T-helper 9 cell (primary cell): ENCODE measurements around the gene CNOT2.
"Not testable (repeated sequence)": the region's sequence is repeated elsewhere in the genome, so short reads cannot be mapped to it uniquely, and the experiment has no call there.

Experiments
- DNase-seq: peaks from one replicate; pipeline ENCODE4 v3.0.0-alpha.2; 2020

The CNOT2 gene

DNA sequence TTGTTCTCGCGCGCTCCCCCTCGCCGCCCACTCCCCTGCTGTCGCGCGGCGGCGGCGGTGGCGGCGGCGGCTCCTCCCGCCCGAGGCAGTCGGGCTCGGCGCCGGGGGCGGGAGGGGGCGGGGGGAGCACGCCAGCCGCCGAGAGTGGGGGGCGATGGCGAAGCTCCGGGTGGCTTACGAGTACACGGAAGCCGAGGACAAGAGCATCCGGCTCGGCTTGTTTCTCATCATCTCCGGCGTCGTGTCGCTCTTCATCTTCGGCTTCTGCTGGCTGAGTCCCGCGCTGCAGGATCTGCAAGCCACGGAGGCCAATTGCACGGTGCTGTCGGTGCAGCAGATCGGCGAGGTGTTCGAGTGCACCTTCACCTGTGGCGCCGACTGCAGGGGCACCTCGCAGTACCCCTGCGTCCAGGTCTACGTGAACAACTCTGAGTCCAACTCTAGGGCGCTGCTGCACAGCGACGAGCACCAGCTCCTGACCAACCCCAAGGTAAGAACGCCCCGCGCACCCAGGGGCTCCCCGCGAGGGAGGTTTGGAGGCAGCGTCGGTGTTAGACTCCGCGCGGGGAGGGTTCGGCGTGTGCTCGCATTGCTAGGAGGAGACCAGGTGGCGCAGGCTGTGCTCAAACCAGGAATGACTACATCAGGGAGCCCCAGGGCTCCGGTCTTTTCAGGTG, 123.5 kb downstream of the CNOT2 start:
- DNase-seq, result peak; percentile 48

DNA sequence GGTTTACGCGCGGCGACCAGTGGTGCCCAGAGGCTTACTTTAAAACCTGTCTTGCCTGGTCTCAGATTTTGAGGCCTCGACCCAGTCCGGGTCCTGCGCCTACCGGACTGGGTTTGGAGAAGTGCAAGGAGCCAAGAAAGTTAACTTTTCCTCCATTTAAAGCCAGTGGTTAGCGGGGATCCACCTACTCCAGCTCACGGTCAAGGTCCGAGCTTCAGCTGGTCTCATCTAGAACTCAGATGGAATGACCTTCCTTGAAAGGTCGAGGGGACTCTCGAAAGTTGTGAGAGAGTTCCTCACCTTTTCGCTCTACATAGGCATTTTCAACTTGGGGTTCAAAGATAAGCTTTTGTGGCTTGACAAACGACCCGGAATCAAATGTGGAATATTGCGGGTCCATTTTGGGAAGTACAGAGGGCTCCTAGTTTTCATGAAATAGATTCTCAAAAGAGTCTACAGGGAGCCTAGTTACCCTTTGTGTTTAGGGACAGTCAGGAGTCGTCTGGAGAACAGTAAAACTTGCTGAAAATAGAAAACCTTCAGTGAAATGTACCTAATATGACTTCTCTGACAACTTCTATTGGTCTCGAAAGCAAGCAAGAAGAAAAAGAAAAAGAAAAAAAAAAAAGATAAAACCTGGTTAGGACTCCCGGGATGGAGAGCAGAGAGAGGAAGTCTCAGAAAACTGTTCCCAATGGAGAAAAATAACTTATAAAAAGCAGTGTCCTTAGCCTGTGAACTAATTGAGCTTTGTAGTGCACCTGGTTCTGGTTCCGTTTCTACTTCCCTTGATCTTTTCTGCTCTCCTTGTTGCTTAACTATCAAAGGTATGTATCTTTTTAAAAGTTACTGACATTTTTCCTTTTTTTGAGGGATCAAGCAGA, 124.3 kb downstream of the CNOT2 start:
- DNase-seq, result no peak

DNA sequence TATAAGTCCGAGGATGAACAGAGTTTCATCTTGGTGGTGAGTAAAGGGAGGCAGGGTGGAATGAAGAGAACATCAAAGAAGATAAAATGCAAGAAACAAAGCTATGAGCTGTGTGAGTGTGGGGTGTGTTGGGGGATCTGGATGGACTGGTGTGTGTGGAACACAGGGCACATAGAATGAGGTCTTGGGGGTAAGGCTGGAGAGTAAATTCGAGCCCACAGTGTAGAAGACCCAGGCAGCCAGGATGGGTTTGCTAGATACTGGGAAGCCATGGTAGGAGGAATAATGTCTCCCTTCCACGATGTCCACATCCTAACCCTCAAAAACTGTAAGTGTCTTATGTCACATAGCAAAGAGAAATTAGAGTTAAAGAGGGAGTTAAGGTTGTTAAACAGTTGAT, 129.6 kb downstream of the CNOT2 start:
- no peak for DNase-seq

DNA sequence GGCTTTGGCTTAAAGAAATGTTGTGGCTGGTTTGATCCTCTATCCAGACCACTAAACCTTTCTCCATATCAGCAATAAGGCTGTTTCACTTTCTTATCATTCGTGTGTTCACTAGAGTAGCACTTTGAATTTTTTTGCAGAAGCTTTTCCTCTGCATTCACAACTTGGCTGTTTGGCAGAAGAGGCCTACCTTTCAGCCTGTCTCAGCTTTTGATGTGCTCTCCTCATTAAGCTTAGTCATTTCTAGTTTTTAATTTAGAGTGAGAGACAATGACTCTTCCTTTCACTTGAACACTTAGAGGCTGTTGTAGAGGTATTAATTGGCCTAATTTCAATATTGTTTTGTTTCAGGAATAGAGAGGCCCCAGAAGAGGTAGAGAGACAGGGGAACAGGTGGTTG, 136.6 kb downstream of the CNOT2 start:
- no peak for DNase-seq

DNA sequence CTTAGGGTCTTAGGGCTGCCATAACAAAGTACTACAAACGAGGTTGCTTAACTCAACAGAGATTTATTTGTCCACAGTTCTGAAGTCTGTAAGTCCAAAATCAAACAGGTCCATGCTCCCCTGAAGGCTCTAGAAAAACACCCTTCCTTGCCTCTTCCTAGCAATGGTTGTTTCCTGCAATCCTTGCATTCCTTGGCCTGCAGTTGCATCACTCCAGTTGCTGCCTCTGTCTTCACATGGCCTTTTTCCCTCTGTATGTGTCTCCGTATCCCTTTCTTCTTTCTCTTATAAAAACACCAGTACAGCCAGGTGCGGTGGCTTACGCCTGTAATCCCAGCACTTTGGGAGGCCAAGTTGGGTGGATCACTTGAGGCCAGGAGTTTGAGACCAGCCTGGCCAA, 140.3 kb downstream of the CNOT2 start:
- no peak for DNase-seq

DNA sequence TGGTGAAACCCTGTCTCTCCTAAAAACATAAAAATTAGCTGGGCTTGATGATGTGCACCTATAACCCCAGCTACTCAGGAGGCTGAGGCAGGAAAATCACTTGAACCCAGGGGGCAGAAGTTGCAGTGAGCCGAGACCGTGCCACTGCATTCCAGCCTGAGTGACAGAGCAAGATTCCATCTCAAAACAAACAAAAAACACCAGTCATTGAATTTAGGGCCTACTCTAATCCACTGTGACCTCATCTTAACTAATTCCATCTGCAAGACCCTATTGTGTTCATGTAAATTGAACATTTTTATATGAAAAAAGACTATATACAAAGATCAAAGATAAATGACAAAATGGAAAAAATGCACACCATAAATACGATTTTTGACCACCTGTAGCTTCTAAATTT, 140.7 kb downstream of the CNOT2 start:
- DNase-seq, result no peak

DNA sequence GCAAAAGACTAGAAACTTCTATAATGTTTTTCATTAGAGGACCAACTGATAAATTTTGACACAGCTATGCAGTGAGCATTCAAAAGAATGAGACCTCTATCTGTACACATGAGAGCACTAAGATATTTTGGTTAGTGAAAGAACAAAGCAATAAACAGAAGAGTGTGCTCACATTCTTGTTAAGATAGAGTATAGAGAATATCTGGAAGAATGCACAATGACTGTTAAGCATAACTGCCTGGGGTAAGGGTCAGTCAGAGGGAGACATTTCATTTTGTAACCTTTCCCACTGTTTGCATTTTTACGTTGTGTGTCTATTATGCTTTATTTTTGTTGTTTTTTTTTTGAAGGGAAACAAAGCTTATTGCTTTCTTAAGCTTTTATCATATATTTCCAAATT, 143.5 kb downstream of the CNOT2 start:
- DNase-seq, result no peak

DNA sequence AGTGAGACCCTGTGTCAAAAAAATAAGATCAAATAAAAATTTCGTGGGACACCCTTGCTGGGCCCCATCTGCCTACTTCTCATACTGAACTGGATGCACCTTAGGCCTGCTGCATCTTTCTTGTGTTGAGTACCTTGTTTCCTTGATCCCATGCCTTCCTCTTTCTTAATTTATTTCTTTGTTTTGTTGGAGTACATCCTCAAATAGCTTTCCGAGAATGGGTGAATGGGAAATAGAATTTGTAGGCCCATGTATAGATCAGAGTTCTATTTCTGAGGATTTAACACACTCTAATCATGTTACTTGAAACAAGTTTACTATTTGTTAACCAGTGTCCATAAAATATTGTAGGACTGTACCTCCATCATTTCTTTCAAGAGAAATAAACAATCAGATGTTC, 146.4 kb downstream of the CNOT2 start:
- DNase-seq, result no peak

DNA sequence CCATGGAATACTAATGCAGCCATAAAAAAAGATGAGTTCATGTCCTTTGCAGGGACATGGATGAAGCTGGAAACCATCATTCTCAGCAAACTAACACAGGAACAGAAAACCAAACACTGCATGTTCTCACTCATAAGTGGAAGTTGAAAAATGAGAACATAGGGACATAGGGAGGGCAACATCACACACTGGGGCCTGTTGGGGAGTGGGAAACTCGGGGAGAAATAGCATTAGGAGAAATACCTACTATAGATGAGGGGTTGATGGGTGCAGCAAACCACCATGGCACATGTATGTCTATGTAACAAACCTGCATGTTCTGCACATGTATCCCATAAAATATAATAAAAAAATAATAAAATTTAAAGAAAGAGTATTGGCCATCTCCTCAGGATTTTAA, 149.4 kb downstream of the CNOT2 start:
- not testable (repeated sequence) for DNase-seq

DNA sequence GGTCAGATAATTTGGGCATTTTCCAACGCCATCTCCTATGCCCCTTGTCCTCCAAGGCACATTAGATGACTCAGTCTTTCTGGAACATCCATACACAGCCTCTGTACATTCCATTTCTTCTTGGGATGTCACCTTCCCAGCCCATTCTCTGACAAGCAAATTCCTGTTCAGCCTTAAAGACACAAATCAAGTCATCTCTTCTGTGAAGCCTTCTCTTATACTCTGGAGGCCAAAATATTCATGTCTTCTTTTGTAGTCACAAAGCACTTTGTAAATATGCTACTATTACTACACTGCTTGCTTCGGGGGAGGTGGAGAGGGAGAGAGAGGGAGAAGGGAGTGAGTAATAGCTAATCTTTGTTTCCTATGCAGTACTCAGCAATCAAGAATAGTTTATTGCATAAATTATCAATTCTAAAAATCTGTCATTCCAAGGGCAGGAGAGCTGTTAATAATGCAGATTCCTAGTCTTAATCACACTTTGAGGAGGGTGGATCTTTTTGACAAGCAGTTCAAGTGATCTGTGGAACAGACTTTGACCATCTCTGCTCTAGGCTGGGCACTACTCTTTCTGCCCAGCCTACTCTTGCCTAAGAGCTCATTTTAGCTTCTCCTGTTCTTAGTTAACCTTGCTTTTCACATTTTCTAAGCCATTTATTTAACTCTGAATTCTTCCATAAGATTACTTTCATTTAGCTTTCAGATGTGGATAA, 150.7 kb downstream of the CNOT2 start:
- no peak for DNase-seq

DNA sequence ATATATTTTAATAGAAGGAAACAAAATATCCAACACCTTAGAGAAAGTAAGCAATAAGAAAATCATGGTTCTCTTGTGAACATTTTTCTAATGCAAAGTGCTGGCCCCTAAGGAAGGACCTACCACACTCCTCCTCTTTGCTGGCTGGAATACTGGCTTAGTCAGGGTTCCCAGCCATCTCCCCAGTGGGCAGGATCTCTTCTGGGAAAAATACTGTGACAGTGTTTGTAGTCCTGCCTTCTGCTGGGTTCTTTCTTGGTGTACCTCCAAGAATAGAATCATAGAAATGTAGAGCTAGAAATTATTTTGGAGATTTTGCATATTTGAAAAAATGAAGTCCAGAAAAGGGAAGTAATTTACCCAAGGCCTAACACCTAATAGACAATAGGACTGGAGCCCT, 154.8 kb downstream of the CNOT2 start:
- DNase-seq, result no peak

DNA sequence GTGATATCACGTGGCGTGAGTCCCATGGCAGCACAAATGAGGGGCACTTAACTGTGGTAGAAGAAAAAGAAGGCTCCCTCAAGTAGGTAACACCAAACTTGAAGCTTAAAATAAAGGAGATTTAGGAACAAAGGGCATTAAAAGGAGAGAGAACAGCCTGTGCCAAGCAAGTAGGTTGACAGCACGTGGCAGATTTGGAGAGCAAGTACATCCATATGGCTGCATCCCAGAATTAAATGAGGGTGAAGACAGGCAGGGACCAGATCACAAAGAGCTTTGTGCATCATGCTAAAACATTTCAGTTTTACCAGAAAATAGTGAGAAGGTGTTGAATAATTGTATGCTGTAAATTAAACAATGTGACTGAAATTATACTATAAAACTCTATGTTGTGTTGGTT, 155.6 kb downstream of the CNOT2 start:
- no peak for DNase-seq

DNA sequence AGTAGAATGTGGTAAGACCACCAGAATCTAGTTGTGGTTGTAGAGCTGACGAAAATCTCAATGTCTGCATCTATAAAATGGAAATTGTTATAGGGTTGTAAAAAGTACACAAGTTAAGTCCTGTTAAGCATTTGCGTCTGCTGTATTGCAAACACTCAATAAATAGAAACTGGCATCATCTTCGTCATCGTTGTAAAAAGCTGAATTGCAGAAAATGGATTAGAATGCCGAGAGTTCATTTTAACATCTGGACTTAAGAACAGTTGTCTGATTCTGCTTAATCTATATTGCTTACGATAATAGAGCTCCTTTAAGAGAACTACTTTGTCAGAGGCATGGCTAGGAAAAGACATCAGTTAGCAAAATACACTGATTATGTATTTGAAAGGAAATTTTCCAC, 156.1 kb downstream of the CNOT2 start:
- DNase-seq, result no peak

DNA sequence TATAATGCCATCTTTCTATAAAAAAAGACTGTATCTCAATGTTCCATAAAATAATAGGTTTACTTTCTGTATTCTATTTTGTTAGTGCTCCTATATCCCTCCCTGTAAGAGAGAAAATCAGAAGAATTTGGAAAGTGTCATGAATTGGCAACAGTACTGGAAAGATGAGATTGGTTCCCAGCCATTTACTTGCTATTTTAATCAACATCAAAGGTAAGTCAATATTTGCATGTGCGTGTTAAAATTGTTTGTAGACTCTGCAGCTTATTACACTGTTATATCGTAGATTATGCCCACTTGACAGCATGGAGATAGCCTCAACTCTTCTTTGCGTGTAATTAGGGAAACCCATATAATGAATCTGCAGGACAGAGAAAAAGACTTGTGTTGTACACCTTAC, 156.9 kb downstream of the CNOT2 start:
- no peak for DNase-seq

DNA sequence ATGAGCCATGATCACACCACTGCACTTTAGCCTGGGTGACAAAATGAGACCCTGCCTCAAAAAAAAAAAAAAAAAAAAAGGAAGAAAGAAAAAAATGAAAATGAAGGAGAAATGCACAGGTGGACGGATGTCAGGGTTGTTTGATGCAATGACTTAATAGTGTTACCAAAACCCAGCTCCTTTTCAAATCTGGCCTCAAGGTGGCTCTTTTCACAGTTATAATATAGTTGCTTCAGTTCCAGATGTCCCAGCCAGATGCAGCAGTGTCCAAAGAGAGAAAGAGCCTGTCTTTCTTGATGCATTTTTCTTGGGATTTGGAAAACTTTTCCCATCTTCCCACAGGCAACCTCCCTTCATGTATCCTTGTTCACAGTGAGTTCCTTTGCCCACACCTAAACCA, 159.4 kb downstream of the CNOT2 start:
- no peak for DNase-seq

DNA sequence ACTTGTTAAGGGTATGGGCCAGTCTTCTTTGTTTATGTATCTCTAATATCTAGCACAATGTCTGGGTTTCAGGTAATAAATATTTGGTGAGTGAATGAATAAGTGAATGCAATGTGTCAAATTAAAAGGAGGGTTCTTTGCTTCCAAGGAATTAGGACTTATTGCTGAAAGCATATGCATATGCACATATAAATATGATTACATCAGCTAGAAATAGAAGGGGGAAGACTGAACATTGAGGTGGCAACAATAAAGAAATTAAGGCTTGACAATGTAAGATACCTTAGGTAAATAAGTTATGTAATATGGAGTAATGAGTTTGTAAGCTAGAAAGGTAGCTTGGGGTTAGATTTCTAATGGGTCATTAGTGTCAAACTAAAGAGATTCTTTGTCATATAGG, 160.6 kb downstream of the CNOT2 start:
- no peak for DNase-seq
